Measurements from ENCODE around the gene ITGAL. TPM values are rescaled to one million over a fixed set of nuclear protein-coding genes. Genes with fewer than 3 reads are reported as not detected.

ITGAL gene
- total and polyA plus RNA-seq, 2 of the 13 experiments (the other 11 are each of a cell fraction or from before 2014, with no cell fraction given), result 0.86 to 1.2 TPM

DNA sequence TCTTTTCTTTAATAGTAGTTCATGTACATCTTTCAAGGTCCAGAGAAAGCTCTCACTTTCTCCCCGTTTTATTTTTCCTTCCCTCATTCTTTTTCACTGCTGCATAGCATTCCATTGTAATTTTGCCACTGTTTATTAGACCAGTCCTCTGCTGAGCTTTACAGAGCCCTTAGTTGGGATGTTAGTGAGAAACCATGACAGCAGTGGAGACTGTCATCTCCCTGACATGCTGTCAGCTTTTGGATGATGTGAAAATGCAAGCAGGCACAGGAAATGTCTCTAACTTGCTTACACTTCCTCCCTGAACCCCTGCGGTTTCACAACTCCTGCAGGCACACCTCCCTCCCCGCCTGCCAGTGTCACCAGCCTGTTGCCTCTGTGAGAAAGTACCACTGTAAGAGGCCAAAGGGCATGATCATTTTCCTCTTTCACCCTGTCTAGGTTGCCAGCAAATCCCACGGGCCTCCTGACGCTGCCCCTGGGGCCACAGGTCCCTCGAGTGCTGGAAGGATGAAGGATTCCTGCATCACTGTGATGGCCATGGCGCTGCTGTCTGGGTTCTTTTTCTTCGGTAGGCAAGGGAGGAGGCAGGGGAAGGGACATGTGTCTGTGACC is at the start of gene ITGAL (continued):
- TF ChIP-seq, protein P1, sequence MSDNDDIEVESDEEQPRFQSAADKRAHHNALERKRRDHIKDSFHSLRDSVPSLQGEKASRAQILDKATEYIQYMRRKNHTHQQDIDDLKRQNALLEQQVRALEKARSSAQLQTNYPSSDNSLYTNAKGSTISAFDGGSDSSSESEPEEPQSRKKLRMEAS (IDR thresholded peaks at IDR 0.05), result no peak
- TF ChIP-seq ZNF205 (CRISPR knock-in tag; IDR thresholded peaks at IDR 0.05) (no peak), HOXA5 (CRISPR knock-in tag; IDR thresholded peaks at IDR 0.05) (no peak), ZNF292 (CRISPR knock-in tag; IDR thresholded peaks at IDR 0.05; ENCODE audit: borderline replicate concordance, low read depth) (peak; percentile 90; the same call in 1 of the 2 replicates), ZNF773 (CRISPR knock-in tag; IDR thresholded peaks at IDR 0.05; ENCODE audit: borderline replicate concordance) (no peak), MED8 (CRISPR knock-in tag; IDR thresholded peaks at IDR 0.05; ENCODE audit: insufficient replicate concordance) (no peak), RARG (CRISPR knock-in tag; IDR thresholded peaks at IDR 0.05; ENCODE audit: low read depth) (no peak), SP140L (CRISPR knock-in tag; IDR thresholded peaks at IDR 0.05; ENCODE audit: borderline replicate concordance) (no peak), HCFC1 (IDR thresholded peaks at IDR 0.05; ENCODE audit: low read depth, low read length) (no peak), JUN (CRISPR knock-in tag; IDR thresholded peaks at IDR 0.05) (no peak), ZBTB3 (CRISPR knock-in tag; IDR thresholded peaks at IDR 0.05; ENCODE audit: borderline replicate concordance, low read depth) (0 out of 2 replicates have a peak, but pooled peaks have one; percentile 60), HOXD1 (CRISPR knock-in tag; IDR thresholded peaks at IDR 0.05) (no peak), ZNF431 (CRISPR knock-in tag; IDR thresholded peaks at IDR 0.05; ENCODE audit: borderline replicate concordance, low read depth) (no peak), SIN3B (IDR thresholded peaks at IDR 0.05; ENCODE audit: low read length) (no peak), ONECUT2 (CRISPR knock-in tag; IDR thresholded peaks at IDR 0.05) (no peak), THYN1 (CRISPR knock-in tag; IDR thresholded peaks at IDR 0.05; ENCODE audit: borderline replicate concordance, low read depth) (no peak)
- TF ChIP-seq, protein P2, sequence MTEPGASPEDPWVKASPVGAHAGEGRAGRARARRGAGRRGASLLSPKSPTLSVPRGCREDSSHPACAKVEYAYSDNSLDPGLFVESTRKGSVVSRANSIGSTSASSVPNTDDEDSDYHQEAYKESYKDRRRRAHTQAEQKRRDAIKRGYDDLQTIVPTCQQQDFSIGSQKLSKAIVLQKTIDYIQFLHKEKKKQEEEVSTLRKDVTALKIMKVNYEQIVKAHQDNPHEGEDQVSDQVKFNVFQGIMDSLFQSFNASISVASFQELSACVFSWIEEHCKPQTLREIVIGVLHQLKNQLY (CRISPR knock-in tag; IDR thresholded peaks at IDR 0.05), result no peak
- TF ChIP-seq, protein P3, sequence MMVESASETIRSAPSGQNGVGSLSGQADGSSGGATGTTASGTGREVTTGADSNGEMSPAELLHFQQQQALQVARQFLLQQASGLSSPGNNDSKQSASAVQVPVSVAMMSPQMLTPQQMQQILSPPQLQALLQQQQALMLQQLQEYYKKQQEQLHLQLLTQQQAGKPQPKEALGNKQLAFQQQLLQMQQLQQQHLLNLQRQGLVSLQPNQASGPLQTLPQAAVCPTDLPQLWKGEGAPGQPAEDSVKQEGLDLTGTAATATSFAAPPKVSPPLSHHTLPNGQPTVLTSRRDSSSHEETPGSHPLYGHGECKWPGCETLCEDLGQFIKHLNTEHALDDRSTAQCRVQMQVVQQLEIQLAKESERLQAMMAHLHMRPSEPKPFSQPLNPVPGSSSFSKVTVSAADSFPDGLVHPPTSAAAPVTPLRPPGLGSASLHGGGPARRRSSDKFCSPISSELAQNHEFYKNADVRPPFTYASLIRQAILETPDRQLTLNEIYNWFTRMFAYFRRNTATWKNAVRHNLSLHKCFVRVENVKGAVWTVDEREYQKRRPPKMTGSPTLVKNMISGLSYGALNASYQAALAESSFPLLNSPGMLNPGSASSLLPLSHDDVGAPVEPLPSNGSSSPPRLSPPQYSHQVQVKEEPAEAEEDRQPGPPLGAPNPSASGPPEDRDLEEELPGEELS (CRISPR knock-in tag; IDR thresholded peaks at IDR 0.05), result peak; percentile 35; the same call in 1 of the 2 replicates
- TF ChIP-seq, protein P4, sequence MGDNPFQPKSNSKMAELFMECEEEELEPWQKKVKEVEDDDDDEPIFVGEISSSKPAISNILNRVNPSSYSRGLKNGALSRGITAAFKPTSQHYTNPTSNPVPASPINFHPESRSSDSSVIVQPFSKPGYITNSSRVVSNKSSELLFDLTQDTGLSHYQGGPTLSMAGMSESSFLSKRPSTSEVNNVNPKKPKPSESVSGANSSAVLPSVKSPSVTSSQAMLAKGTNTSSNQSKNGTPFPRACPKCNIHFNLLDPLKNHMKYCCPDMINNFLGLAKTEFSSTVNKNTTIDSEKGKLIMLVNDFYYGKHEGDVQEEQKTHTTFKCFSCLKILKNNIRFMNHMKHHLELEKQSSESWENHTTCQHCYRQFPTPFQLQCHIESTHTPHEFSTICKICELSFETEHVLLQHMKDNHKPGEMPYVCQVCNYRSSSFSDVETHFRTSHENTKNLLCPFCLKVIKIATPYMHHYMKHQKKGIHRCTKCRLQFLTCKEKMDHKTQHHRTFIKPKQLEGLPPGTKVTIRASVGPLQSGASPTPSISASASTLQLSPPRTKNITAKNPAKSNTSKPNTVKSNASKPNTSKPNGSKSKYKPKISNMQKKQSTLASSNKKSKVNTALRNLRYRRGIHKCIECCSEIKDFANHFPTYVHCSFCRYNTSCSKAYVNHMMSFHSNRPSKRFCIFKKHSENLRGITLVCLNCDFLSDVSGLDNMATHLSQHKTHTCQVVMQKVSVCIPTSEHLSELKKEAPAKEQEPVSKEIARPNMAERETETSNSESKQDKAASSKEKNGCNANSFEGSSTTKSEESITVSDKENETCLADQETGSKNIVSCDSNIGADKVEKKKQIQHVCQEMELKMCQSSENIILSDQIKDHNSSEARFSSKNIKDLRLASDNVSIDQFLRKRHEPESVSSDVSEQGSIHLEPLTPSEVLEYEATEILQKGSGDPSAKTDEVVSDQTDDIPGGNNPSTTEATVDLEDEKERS (CRISPR knock-in tag; IDR thresholded peaks at IDR 0.05), result peak; percentile 35; the same call in 1 of the 2 replicates
- TF ChIP-seq, protein P5, sequence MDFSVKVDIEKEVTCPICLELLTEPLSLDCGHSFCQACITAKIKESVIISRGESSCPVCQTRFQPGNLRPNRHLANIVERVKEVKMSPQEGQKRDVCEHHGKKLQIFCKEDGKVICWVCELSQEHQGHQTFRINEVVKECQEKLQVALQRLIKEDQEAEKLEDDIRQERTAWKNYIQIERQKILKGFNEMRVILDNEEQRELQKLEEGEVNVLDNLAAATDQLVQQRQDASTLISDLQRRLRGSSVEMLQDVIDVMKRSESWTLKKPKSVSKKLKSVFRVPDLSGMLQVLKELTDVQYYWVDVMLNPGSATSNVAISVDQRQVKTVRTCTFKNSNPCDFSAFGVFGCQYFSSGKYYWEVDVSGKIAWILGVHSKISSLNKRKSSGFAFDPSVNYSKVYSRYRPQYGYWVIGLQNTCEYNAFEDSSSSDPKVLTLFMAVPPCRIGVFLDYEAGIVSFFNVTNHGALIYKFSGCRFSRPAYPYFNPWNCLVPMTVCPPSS (IDR thresholded peaks at IDR 0.05), result no peak
- TF ChIP-seq, protein P6, sequence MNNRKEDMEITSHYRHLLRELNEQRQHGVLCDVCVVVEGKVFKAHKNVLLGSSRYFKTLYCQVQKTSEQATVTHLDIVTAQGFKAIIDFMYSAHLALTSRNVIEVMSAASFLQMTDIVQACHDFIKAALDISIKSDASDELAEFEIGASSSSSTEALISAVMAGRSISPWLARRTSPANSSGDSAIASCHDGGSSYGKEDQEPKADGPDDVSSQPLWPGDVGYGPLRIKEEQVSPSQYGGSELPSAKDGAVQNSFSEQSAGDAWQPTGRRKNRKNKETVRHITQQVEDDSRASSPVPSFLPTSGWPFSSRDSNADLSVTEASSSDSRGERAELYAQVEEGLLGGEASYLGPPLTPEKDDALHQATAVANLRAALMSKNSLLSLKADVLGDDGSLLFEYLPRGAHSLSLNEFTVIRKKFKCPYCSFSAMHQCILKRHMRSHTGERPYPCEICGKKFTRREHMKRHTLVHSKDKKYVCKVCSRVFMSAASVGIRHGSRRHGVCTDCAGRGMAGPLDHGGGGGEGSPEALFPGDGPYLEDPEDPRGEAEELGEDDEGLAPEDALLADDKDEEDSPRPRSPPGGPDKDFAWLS (CRISPR knock-in tag; IDR thresholded peaks at IDR 0.05; ENCODE audit: borderline replicate concordance), result no peak
